Endothelial cell of umbilical vein (primary cell): ENCODE measurements around the gene ZNF407. TPM values are rescaled to one million over a fixed set of nuclear protein-coding genes. Genes with fewer than 3 reads are reported as not detected.

ENCODE experiments used
- BruUV-seq: library from RNA; stranded (reverse); fragments of 400-500 nt; replicated peaks from 2 replicates; lab custom pipeline; 2021; lab: Mats Ljungman, UMichigan
- CTCF ChIA-PET: fragments of 300-600, 350-600 bp; sonication (Branson Sonifier 250); formaldehyde crosslinking; loops from one replicate; lab custom pipeline; 2021; ENCODE audit warnings: antibody characterized with exemption, inconsistent platforms; lab: Charles Lee
- POLR2A ChIA-PET: fragments of 300-600, 350-600 bp; sonication (Branson Sonifier 250); formaldehyde crosslinking; loops from one replicate; lab custom pipeline; 2021; ENCODE audit warnings: antibody characterized with exemption, inconsistent platforms; lab: Charles Lee
- DNase-seq: peaks from one replicate; pipeline ENCODE4 v3.0.0-alpha.2; 2011; ENCODE audit warnings: low read depth, low spot score
- FAIRE-seq: peaks from 2 replicates; lab custom pipeline; 2011; peaks lifted over from hg19 to GRCh38; lab: Jason Lieb, UNC
- H2AFZ ChIP-seq: 2 replicates; pipeline ENCODE4 v1.6.0; 2012; ENCODE audit warnings: low read depth, low read length, control low read depth, inconsistent platforms
- H3K27ac ChIP-seq: 2 replicates; pipeline ENCODE4 v1.5.1; 2011; ENCODE audit warnings: low read depth, mild to moderate bottlenecking, control low read depth, low read length, moderate library complexity; ENCODE audit not compliant: insufficient read depth
- H3K27me3 ChIP-seq, 2 experiments: 2 replicates each; pipeline versions ENCODE4 v1.6.0 to v1.6.1; 2011; ENCODE audit warnings: low read length in 2 of 2, mixed read lengths in 1 of 2; ENCODE audit not compliant: control insufficient read depth in 2 of 2, insufficient read depth in 2 of 2
- H3K36me3 ChIP-seq, 2 experiments: 2 replicates in 1 of 2; 3 replicates in 1 of 2; pipeline ENCODE4 v1.5.1; 2011; ENCODE audit warnings: low read length in 2 of 2, mild to moderate bottlenecking in 1 of 2, moderate library complexity in 1 of 2; ENCODE audit not compliant: control insufficient read depth in 2 of 2, insufficient read depth in 2 of 2; ENCODE audit errors: extremely low read depth in 1 of 2
- H3K4me1 ChIP-seq: 3 replicates; pipeline ENCODE4 v1.5.1; 2011; ENCODE audit warnings: mild to moderate bottlenecking, low read length; ENCODE audit not compliant: control insufficient read depth, insufficient read depth; ENCODE audit errors: extremely low read depth
- H3K4me2 ChIP-seq: 2 replicates; pipeline ENCODE4 v1.6.1; 2011; ENCODE audit warnings: low read length, control low read depth, mixed read lengths; ENCODE audit not compliant: insufficient read depth
- H3K4me3 ChIP-seq, 3 experiments: fragments of 200-600 bp in 1 of 3; sonication (generic), shearing (Covaris generic) in 1 of 3; replicated peaks in 1 of 3; 2 replicates each; pipeline ENCODE4 v1.5.1; 2011 to 2016; ENCODE audit warnings: control low read depth in 3 of 3, low read length in 3 of 3, mild to moderate bottlenecking in 2 of 3, inconsistent platforms in 1 of 3, low read depth in 1 of 3, moderate library complexity in 1 of 3; ENCODE audit not compliant: insufficient read depth in 1 of 3
- H3K79me2 ChIP-seq: 2 replicates; pipeline ENCODE4 v1.6.0; 2012; ENCODE audit warnings: low read length, inconsistent platforms; ENCODE audit not compliant: control insufficient read depth, insufficient read depth
- H3K9ac ChIP-seq: replicated peaks from 2 replicates; pipeline ENCODE3; 2011; ENCODE audit warnings: low read length, control low read depth; ENCODE audit not compliant: insufficient read depth; ENCODE audit errors: extremely low read depth
- H3K9me1 ChIP-seq: replicated peaks from 3 replicates; pipeline ENCODE4 v1.6.0; 2011; ENCODE audit warnings: mild to moderate bottlenecking, low read length; ENCODE audit not compliant: control insufficient read depth, insufficient read depth; ENCODE audit errors: extremely low read depth
- H3K9me3 ChIP-seq: replicated peaks from 2 replicates; pipeline ENCODE4 v1.5.1; 2012; ENCODE audit warnings: low read length, inconsistent platforms; ENCODE audit not compliant: control insufficient read depth, insufficient read depth
- H4K20me1 ChIP-seq: replicated peaks from 2 replicates; pipeline ENCODE3; 2011; ENCODE audit warnings: mild to moderate bottlenecking, low read length; ENCODE audit not compliant: control insufficient read depth, insufficient read depth; ENCODE audit errors: extremely low read depth
- EZH2 ChIP-seq: IDR thresholded peaks from 2 replicates; pipeline ENCODE4 v1.6.1; 2012; ENCODE audit warnings: borderline replicate concordance, low read depth, mild to moderate bottlenecking, moderate library complexity, low read length, inconsistent platforms; ENCODE audit not compliant: severe bottlenecking
- FOS ChIP-seq: IDR thresholded peaks from 2 replicates; pipeline ENCODE4 v1.6.1; 2011; ENCODE audit warnings: mild to moderate bottlenecking, low read length, moderate library complexity, borderline replicate concordance; ENCODE audit not compliant: insufficient read depth
- GATA2 ChIP-seq: IDR thresholded peaks from 2 replicates; pipeline ENCODE4 v1.7.0; 2011; ENCODE audit warnings: low read depth, mild to moderate bottlenecking, moderate library complexity, mixed read lengths, low read length; ENCODE audit not compliant: insufficient read length, insufficient read depth
- JUN ChIP-seq: IDR thresholded peaks from 2 replicates; pipeline ENCODE4 v1.6.1; 2011; ENCODE audit warnings: borderline replicate concordance, low read depth; ENCODE audit not compliant: insufficient read length, insufficient read depth
- POLR2A ChIP-seq: IDR thresholded peaks from 2 replicates; pipeline ENCODE4 v1.6.1; 2012; ENCODE audit warnings: low read depth, mild to moderate bottlenecking, control low read depth, low read length
- POLR2AphosphoS5 ChIP-seq: IDR thresholded peaks from 2 replicates; pipeline ENCODE4 v1.6.1; 2012; ENCODE audit warnings: low read depth, mild to moderate bottlenecking, control low read depth, low read length, moderate library complexity; ENCODE audit not compliant: insufficient read depth
- dilution Hi-C: fragments of 300-500 bp; cut with MboI; formaldehyde crosslinking; loops from one replicate; pipeline ENCODE4 v1.15.0; 2019; ENCODE audit warnings: low sequenced_read_pairs; ENCODE audit not compliant: extremely low pct_ligation_motif_present
- intact Hi-C: fragments of 100-400 bp; cut with micrococcal nuclease; formaldehyde crosslinking; loops from one replicate; pipeline ENCODE4 v1.10.0; 2022
- polyA plus RNA-seq, 4 experiments: library from polyadenylated mRNA; depleted of rRNA in 3 of 4; stranded (reverse) in 3 of 4; unstranded in 1 of 4; fragments of >200 nt; gene quantifications; 2 replicates each; pipeline versions ENCODE4 v1.2.1 to v1.2.3, GENCODE V29; 2011 to 2012; ENCODE audit warnings: missing spikeins in 1 of 4
- total RNA-seq: library from RNA; stranded (reverse); gene quantifications from 2 replicates; pipeline ENCODE4 v1.2.3, GENCODE V29; 2021
- TF ChIP-seq, protein P1 (sequence below), 2 donors: IDR thresholded peaks; 1 replicate in 1 of 2; 2 replicates in 1 of 2; pipeline ENCODE4 v1.5.1; 2011; ENCODE audit warnings: low read length in 2 of 2, mild to moderate bottlenecking in 2 of 2, moderate library complexity in 2 of 2, control low read depth in 1 of 2, inconsistent platforms in 1 of 2, low read depth in 1 of 2; ENCODE audit not compliant: insufficient read depth in 1 of 2; ENCODE audit errors: extremely low read depth in 1 of 2
- TF ChIP-seq, protein P2 (sequence below): IDR thresholded peaks from 2 replicates; pipeline ENCODE4 v1.6.1; 2011; ENCODE audit not compliant: insufficient read depth, insufficient read length

The ZNF407 gene
- total and polyA plus RNA-seq, 2 donors (not counting 3 experiments of a cell fraction or from before 2014, with no cell fraction given) = 3.8 to 20.1 TPM

DNA sequence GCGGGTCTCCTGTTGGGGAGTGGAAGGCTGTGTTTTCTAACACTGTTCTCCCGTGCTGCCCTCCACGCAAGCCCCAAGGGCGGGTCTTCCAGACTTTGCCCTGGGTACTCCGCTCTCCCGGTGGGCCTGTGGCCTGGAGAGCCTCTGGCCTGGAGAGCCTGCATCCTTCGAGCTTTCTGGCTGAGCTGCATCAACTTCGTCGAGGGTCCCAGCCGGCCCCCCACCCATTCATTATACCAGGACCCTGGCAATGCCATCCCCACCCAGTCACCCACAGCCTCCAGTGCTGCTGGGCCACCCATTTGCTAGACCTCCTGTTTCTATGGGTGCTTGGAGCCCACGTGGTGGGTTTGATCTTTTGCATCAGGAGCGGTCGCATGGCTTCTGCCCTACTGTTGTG lies 509.1 kb downstream of the ZNF407 start:
- Histone ChIP-seq H3K4me2 (no peak overlapping the region), H3K27me3 (no peaks in the 10 kb centered on the region), H3K4me3 (no peak overlapping the region), H3K79me2 (no peaks in the 10 kb centered on the region), H3K4me1 (no peaks in the 10 kb centered on the region), H3K9me3 (no peaks in the 10 kb centered on the region), H4K20me1 (no peaks in the 10 kb centered on the region), H3K36me3 (no peaks in the 10 kb centered on the region), H3K27ac (no peak overlapping the region), H3K9me1 (no peaks in the 10 kb centered on the region), H2AFZ (no peak overlapping the region), H3K9ac (no peak overlapping the region)
- FAIRE-seq (no peak), DNase-seq (no peak)
- ChIA-PET CTCF (no interaction called here), POLR2A (no interaction called here)
- intact Hi-C loops (no loop called here), dilution Hi-C loops (no loop called here)
- no TSS peak for BruUV-seq
- TF ChIP-seq FOS (no peak), EZH2 (no peak), JUN (no peak), POLR2A (no peak), GATA2 (no peak), POLR2AphosphoS5 (no peak)
- TF ChIP-seq, protein P1, sequence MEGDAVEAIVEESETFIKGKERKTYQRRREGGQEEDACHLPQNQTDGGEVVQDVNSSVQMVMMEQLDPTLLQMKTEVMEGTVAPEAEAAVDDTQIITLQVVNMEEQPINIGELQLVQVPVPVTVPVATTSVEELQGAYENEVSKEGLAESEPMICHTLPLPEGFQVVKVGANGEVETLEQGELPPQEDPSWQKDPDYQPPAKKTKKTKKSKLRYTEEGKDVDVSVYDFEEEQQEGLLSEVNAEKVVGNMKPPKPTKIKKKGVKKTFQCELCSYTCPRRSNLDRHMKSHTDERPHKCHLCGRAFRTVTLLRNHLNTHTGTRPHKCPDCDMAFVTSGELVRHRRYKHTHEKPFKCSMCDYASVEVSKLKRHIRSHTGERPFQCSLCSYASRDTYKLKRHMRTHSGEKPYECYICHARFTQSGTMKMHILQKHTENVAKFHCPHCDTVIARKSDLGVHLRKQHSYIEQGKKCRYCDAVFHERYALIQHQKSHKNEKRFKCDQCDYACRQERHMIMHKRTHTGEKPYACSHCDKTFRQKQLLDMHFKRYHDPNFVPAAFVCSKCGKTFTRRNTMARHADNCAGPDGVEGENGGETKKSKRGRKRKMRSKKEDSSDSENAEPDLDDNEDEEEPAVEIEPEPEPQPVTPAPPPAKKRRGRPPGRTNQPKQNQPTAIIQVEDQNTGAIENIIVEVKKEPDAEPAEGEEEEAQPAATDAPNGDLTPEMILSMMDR (IDR thresholded peaks at IDR 0.05; ENCODE audit: extremely low read depth in 1 of 2, insufficient read depth in 1 of 2, low read depth in 1 of 2, low read length in 2 of 2) = no peak
- TF ChIP-seq, protein P2, sequence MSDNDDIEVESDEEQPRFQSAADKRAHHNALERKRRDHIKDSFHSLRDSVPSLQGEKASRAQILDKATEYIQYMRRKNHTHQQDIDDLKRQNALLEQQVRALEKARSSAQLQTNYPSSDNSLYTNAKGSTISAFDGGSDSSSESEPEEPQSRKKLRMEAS = no peak
